Measurements from ENCODE around the gene DUSP5.

DNA sequence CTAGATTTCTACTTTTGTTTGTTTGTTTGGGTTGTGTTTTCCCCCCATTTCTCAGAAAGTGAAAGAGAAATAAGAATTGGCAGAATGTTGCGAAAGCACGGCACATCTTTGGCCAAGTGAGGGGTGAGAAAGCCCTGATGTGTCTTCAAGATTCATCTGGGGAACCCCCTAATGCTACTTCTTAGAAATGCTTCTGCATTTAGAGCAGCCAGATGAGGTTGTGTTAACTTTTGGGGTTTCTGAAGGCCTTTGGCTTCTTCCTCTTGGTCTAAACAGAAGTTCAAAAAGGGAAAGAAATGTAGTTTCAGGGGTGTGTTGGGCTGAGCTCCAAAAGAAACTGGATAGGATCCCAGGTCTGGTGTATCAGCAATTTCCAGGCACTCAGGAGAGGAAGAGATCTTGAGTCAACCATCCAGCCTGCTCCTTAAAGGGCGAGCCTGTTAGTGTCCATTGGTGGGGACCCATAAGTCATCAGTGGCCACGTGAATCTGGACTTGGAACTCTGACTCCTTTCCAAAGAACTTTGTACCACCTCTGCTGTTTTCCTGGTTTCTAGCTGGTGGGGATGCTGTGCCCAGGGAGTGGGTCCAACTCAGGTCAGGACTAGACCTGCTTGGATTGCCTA is 6.5 kb downstream of the DUSP5 start:
- TF ChIP-seq RFX5 (IDR thresholded peaks at IDR 0.05; ENCODE audit: low read depth, low read length) = no peak
- no peak for TF ChIP-seq PBX3 (IDR thresholded peaks at IDR 0.05; ENCODE audit: insufficient replicate concordance, low read depth, low read length)
- TF ChIP-seq POLR2A (IDR thresholded peaks at IDR 0.05; ENCODE audit: low read depth, low read length) = no peak
- TF ChIP-seq SUZ12 (IDR thresholded peaks at IDR 0.05; ENCODE audit: unreplicated experiment) = no peak
- TF ChIP-seq, protein P1, sequence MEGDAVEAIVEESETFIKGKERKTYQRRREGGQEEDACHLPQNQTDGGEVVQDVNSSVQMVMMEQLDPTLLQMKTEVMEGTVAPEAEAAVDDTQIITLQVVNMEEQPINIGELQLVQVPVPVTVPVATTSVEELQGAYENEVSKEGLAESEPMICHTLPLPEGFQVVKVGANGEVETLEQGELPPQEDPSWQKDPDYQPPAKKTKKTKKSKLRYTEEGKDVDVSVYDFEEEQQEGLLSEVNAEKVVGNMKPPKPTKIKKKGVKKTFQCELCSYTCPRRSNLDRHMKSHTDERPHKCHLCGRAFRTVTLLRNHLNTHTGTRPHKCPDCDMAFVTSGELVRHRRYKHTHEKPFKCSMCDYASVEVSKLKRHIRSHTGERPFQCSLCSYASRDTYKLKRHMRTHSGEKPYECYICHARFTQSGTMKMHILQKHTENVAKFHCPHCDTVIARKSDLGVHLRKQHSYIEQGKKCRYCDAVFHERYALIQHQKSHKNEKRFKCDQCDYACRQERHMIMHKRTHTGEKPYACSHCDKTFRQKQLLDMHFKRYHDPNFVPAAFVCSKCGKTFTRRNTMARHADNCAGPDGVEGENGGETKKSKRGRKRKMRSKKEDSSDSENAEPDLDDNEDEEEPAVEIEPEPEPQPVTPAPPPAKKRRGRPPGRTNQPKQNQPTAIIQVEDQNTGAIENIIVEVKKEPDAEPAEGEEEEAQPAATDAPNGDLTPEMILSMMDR (IDR thresholded peaks at IDR 0.05 in 2 of 3, conservative IDR thresholded peaks at IDR 0.05 in 1 of 3; ENCODE audit: control insufficient read depth in 2 of 3, extremely low read depth in 1 of 3, insufficient read depth in 1 of 3, low read depth in 3 of 3, low read length in 3 of 3) = no peak
- no peak for TF ChIP-seq ZNF274 (IDR thresholded peaks at IDR 0.05; ENCODE audit: insufficient read depth, insufficient read length)
- TF ChIP-seq SRF (IDR thresholded peaks at IDR 0.05; ENCODE audit: low read depth in 2 of 2, low read length in 2 of 2) = 0 out of 4 replicates have a peak, but pooled peaks of 1 of the 2 experiments have one; percentile 17
- TF ChIP-seq YY1 (IDR thresholded peaks at IDR 0.05; ENCODE audit: low read depth, low read length) = 0 out of 2 replicates have a peak, but pooled peaks have one; percentile 8
- peak; percentile 43 to 66; a peak in 2 of 4 replicates for TF ChIP-seq EP300 (IDR thresholded peaks at IDR 0.05; ENCODE audit: borderline replicate concordance in 1 of 2, control insufficient read depth in 1 of 2, low read depth in 2 of 2, low read length in 2 of 2)
- TF ChIP-seq, protein P2, sequence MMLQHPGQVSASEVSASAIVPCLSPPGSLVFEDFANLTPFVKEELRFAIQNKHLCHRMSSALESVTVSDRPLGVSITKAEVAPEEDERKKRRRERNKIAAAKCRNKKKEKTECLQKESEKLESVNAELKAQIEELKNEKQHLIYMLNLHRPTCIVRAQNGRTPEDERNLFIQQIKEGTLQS (IDR thresholded peaks at IDR 0.05; ENCODE audit: borderline replicate concordance, extremely low read depth, low read depth, low read length) = no peak
- no peak for TF ChIP-seq JUND (IDR thresholded peaks at IDR 0.05; ENCODE audit: low read depth, low read length)
- no peak for TF ChIP-seq MYC (IDR thresholded peaks at IDR 0.05; ENCODE audit: insufficient read depth, insufficient read length, insufficient replicate concordance, low read length, severe bottlenecking)
- no peak for TF ChIP-seq NR2C2 (IDR thresholded peaks at IDR 0.05; ENCODE audit: borderline replicate concordance, control insufficient read depth, insufficient read length, low read depth)
- peak; percentile 30; the same call in 1 of the 2 replicates for TF ChIP-seq MXI1 (IDR thresholded peaks at IDR 0.05; ENCODE audit: low read depth, low read length)
